HEK293T (cell line): ENCODE data around the gene DAO.

Source experiments
- ARNT ChIP-seq: fragments of 450-650 bp; IDR thresholded peaks from 2 replicates; pipeline ENCODE4 v1.6.1; 2017; ENCODE audit warnings: mild to moderate bottlenecking
- BHLHE40 ChIP-seq: fragments of 450-650 bp; IDR thresholded peaks from 2 replicates; pipeline ENCODE4 v1.6.1; 2016; ENCODE audit warnings: mild to moderate bottlenecking, moderate library complexity, borderline replicate concordance
- ELF4 ChIP-seq: fragments of 450-650 bp; IDR thresholded peaks from 2 replicates; pipeline ENCODE4 v1.6.1; 2017; ENCODE audit warnings: antibody characterized with exemption
- FOXM1 ChIP-seq: fragments of 450-650 bp; IDR thresholded peaks from 2 replicates; pipeline ENCODE4 v1.6.1; 2017; ENCODE audit warnings: mild to moderate bottlenecking, borderline replicate concordance
- HDGF ChIP-seq: fragments of 450-650 bp; IDR thresholded peaks from 2 replicates; pipeline ENCODE4 v1.6.1; 2017; ENCODE audit warnings: antibody characterized with exemption, borderline replicate concordance
- LEF1 ChIP-seq: fragments of 450-650 bp; IDR thresholded peaks from 2 replicates; pipeline ENCODE4 v1.6.1; 2017; ENCODE audit warnings: mild to moderate bottlenecking, borderline replicate concordance
- PKNOX1 ChIP-seq: fragments of 450-650 bp; IDR thresholded peaks from 2 replicates; pipeline ENCODE4 v1.6.1; 2016
- SP1 ChIP-seq: fragments of 450-650 bp; IDR thresholded peaks from 2 replicates; pipeline ENCODE4 v1.6.1; 2017
- SUZ12 ChIP-seq: fragments of 450-650 bp; IDR thresholded peaks from 2 replicates; pipeline ENCODE4 v1.6.1; 2016; ENCODE audit warnings: mild to moderate bottlenecking
- TARDBP ChIP-seq: fragments of 450-650 bp; IDR thresholded peaks from 2 replicates; pipeline ENCODE4 v1.6.1; 2016
- ZNF384 ChIP-seq: fragments of 450-650 bp; IDR thresholded peaks from 2 replicates; pipeline ENCODE4 v1.6.1; 2016

GRCh38 chr12:108861878-108862587 lies 17.9 kb upstream of the DAO start:
- TF ChIP-seq BHLHE40 = no peak
- no peak for TF ChIP-seq FOXM1
- no peak for TF ChIP-seq TARDBP
- no peak for TF ChIP-seq ARNT
- TF ChIP-seq SUZ12 = no peak
- no peak for TF ChIP-seq HDGF
- TF ChIP-seq SP1 = no peak
- no peak for TF ChIP-seq ZNF384
- TF ChIP-seq LEF1 = no peak
- TF ChIP-seq PKNOX1 = no peak
- TF ChIP-seq ELF4 = no peak
